K562 (cell line): ENCODE measurements around the gene KPNA1. TPM values are rescaled to one million over a fixed set of nuclear protein-coding genes. Genes with fewer than 3 reads are reported as not detected.

Source experiments
- ATAC-seq: fragments of 200-7000 bp; cut with Tn5 transposase; 3 replicates; pipeline ENCODE4 v1.9.1; 2020; ENCODE audit warnings: moderate library complexity
- BruUV-seq: library from RNA; stranded (reverse); fragments of 400-500 nt; replicated peaks from 2 replicates; lab custom pipeline; 2021; lab: Mats Ljungman, UMichigan
- CTCF ChIA-PET: fragments of 300-600 bp; formaldehyde crosslinking; extraction: SDS; loops from one replicate; lab custom pipeline; 2021; ENCODE audit warnings: low intra/inter-chr PET ratio; lab: Yijun Ruan, JAX
- POLR2A ChIA-PET: fragments of 300-600, 350-650 bp; sonication (Branson Sonifier 250); formaldehyde crosslinking; extraction: SDS; loops from one replicate; lab custom pipeline; 2021; ENCODE audit warnings: antibody characterized with exemption, inconsistent platforms; lab: Yijun Ruan, JAX
- DNase-seq, 4 experiments: peaks; one replicate each; pipeline versions ENCODE4 v3.0.0 to v3.0.0-alpha.2; 2011 to 2018; ENCODE audit warnings: low spot score in 3 of 4, mixed read lengths in 3 of 4; ENCODE audit errors: extremely low read depth in 1 of 4
- FAIRE-seq: peaks from 2 replicates; lab custom pipeline; 2011; peaks lifted over from hg19 to GRCh38; lab: Jason Lieb, UNC
- H2AFZ ChIP-seq: 2 replicates; pipeline ENCODE4 v1.6.0; 2011; ENCODE audit warnings: low read depth, low read length, control low read depth, inconsistent platforms
- H3K27ac ChIP-seq: fragments of 200-600 bp; 3 replicates; pipeline ENCODE4 v1.8.0; 2011; ENCODE audit warnings: low read depth, mild to moderate bottlenecking, control low read depth, inconsistent platforms, low read length, moderate library complexity, mixed read lengths; ENCODE audit errors: extremely low read depth
- H3K27me3 ChIP-seq, 2 experiments: fragments of 300-600 bp in 1 of 2; 2 replicates in 1 of 2; 3 replicates in 1 of 2; pipeline versions ENCODE4 v1.6.0 to v1.8.0; 2011; ENCODE audit warnings: inconsistent platforms in 2 of 2, low read length in 2 of 2, mild to moderate bottlenecking in 1 of 2, mixed read lengths in 1 of 2, moderate library complexity in 1 of 2; ENCODE audit not compliant: control insufficient read depth in 2 of 2, insufficient read depth in 2 of 2
- H3K36me3 ChIP-seq: fragments of 300-600 bp; 3 replicates; pipeline ENCODE4 v1.8.0; 2011; ENCODE audit warnings: mild to moderate bottlenecking, low read length, inconsistent platforms; ENCODE audit not compliant: control insufficient read depth, insufficient read depth
- H3K4me1 ChIP-seq, 2 experiments: fragments of 200-600 bp in 1 of 2; replicated peaks in 1 of 2; 2 replicates in 1 of 2; 3 replicates in 1 of 2; pipeline versions ENCODE4 v1.5.1 to v1.8.0; 2011; ENCODE audit warnings: inconsistent platforms in 2 of 2, low read length in 2 of 2, mild to moderate bottlenecking in 1 of 2, mixed read lengths in 1 of 2, moderate library complexity in 1 of 2; ENCODE audit not compliant: control insufficient read depth in 2 of 2, insufficient read depth in 2 of 2
- H3K4me2 ChIP-seq: 2 replicates; pipeline ENCODE4 v1.6.1; 2011; ENCODE audit warnings: low read length, control low read depth, inconsistent platforms, mixed read lengths; ENCODE audit not compliant: insufficient read depth
- H3K4me3 ChIP-seq: fragments of 200-600 bp; sonication (generic), shearing (Covaris generic); 2 replicates; pipeline ENCODE4 v1.5.1; 2016; ENCODE audit warnings: control low read depth, inconsistent platforms
- H3K79me2 ChIP-seq: fragments of 200-600 bp; 3 replicates; pipeline ENCODE4 v1.8.0; 2011; ENCODE audit warnings: low read length, inconsistent platforms; ENCODE audit not compliant: control insufficient read depth, insufficient read depth
- H3K9ac ChIP-seq, 2 experiments: 2 replicates each; pipeline versions ENCODE4 v1.6.0 to v1.6.1; 2011; ENCODE audit warnings: low read depth in 2 of 2, low read length in 2 of 2, control low read depth in 1 of 2, inconsistent platforms in 1 of 2, mild to moderate bottlenecking in 1 of 2, mixed read lengths in 1 of 2; ENCODE audit not compliant: insufficient read depth in 1 of 2
- H3K9me1 ChIP-seq: one replicate; pipeline ENCODE4 v1.6.0; 2011; ENCODE audit warnings: inconsistent platforms, mild to moderate bottlenecking, low read length, moderate library complexity; ENCODE audit not compliant: control insufficient read depth, insufficient read depth
- H3K9me3 ChIP-seq: replicated peaks from 2 replicates; pipeline ENCODE4 v1.5.1; 2011; ENCODE audit warnings: low read depth, low read length, inconsistent platforms; ENCODE audit not compliant: control insufficient read depth, insufficient read depth
- H4K20me1 ChIP-seq: replicated peaks from 2 replicates; pipeline ENCODE4 v1.6.1; 2011; ENCODE audit warnings: low read length, inconsistent platforms, mixed read lengths; ENCODE audit not compliant: control insufficient read depth, insufficient read depth
- MEIS2 ChIP-seq: fragments of 450-650 bp; IDR thresholded peaks from 2 replicates; pipeline ENCODE4 v1.6.1; 2014; ENCODE audit warnings: mild to moderate bottlenecking; ENCODE audit not compliant: partially characterized antibody
- MGA ChIP-seq: fragments of 450-650 bp; IDR thresholded peaks from 2 replicates; pipeline ENCODE4 v1.6.1; 2016; ENCODE audit warnings: mild to moderate bottlenecking, moderate library complexity
- PKNOX1 ChIP-seq: fragments of 450-650 bp; IDR thresholded peaks from 2 replicates; pipeline ENCODE4 v1.6.1; 2016
- POLR3G ChIP-seq: IDR thresholded peaks from 2 replicates; pipeline ENCODE4 v1.6.1; 2011; ENCODE audit not compliant: insufficient read length, insufficient replicate concordance; ENCODE audit errors: extremely low read depth
- TEAD4 ChIP-seq, 2 experiments: sonication (generic) in 1 of 2; formaldehyde crosslinking in 1 of 2; IDR thresholded peaks; 2 replicates each; pipeline versions ENCODE4 v1.6.1 to v1.8.0; 2012 to 2022; ENCODE audit warnings: borderline replicate concordance in 1 of 2, inconsistent platforms in 1 of 2, low read length in 1 of 2, mild to moderate bottlenecking in 1 of 2, missing genetic modification reagents in 1 of 2
- ZNF143 ChIP-seq: sonication (generic); formaldehyde crosslinking; IDR thresholded peaks from 2 replicates; pipeline ENCODE4 v1.9.0; 2022; ENCODE audit warnings: mild to moderate bottlenecking, missing genetic modification reagents
- ZNF263 ChIP-seq: sonication (generic); formaldehyde crosslinking; IDR thresholded peaks from 2 replicates; pipeline ENCODE4 v1.8.0; 2022; ENCODE audit warnings: mild to moderate bottlenecking, missing genetic modification reagents, borderline replicate concordance
- WGBS: fragments of 100-300 bp; shearing (Covaris generic); methylation state at CpG from one replicate; pipeline ENCODE4 v1.1.6; 2016; ENCODE audit warnings: low coverage, mixed read lengths; ENCODE audit not compliant: insufficient coverage; ENCODE audit errors: missing lambda C conversion rate; 5-methylcytosine and 5-hydroxymethylcytosine counted together
- in situ Hi-C: fragments of 300-500 bp; cut with MboI; formaldehyde crosslinking; loops from 4 replicates; pipeline ENCODE4 v1.15.0; 2018; ENCODE audit warnings: inconsistent platforms, mixed read lengths
- intact Hi-C: fragments of 100-400 bp; cut with micrococcal nuclease; formaldehyde crosslinking; loops from 2 replicates; pipeline ENCODE4 v1.14.2; 2022
- polyA plus RNA-seq, 8 experiments: library from polyadenylated mRNA; depleted of rRNA in 4 of 8; stranded (reverse) in 5 of 8; unstranded in 3 of 8; fragments of >200 nt; fragmentation: Nextera tagmentation in 2 of 8; fragmentation: Illumina TruSeq in 1 of 8; extraction: Ambion mirVana in 2 of 8; extraction: Trizol in 1 of 8; gene quantifications; 2 replicates each; pipeline versions ENCODE4 v1.2.1 to v1.2.3, GENCODE V29; 2011 to 2014; ENCODE audit warnings: inconsistent platforms in 1 of 8, missing spikeins in 1 of 8
- total RNA-seq, 7 experiments: library from RNA; depleted of rRNA in 6 of 7; stranded (reverse); fragments of >200 nt in 6 of 7; fragmentation: Illumina TruSeq in 2 of 7; extraction: Trizol in 2 of 7; gene quantifications; 2 replicates each; pipeline versions ENCODE4 v1.2.1 to v1.2.3, GENCODE V29; 2011 to 2021; ENCODE audit warnings: low replicate concordance in 1 of 7

KPNA1 gene
- total and polyA plus RNA-seq, 9 of the 15 experiments (the other 6 are each of a cell fraction or from before 2014, with no cell fraction given) = 9.3 to 53.8 (median 33.5) TPM

- Histone ChIP-seq H3K4me3 (peak overlapping the region; percentile 66), H3K9me3 (no peaks in the 10 kb centered on the region), H3K27ac (peak overlapping the region; percentile 80), H3K79me2 (peaks cover 10% of the 10 kb centered on the region; the same call in 2 of the 3 replicates), H4K20me1 (no peaks in the 10 kb centered on the region), H3K4me2 (peak overlapping the region; percentile 78), H2AFZ (peak overlapping the region; percentile 91), H3K36me3 (no peaks in the 10 kb centered on the region), H3K9me1 (no peaks in the 10 kb centered on the region), H3K27me3 (no peaks in the 10 kb centered on the region), H3K9ac (peak overlapping the region; percentile 73 to 81; a peak in 3 of 4 replicates), H3K4me1 (peaks cover 8% of the 10 kb centered on the region in 2 experiments; a peak in 4 of 5 replicates)
- intact Hi-C loops = loop anchor here (5.0 to 10.0 kb wide), 4 partner anchors 108 to 462 kb away; partner anchors contain the start of gene SEMA5B
- CTCF ChIA-PET = no interaction called here
- no peak for FAIRE-seq
- no TSS peak for BruUV-seq
- WGBS = 23% methylated on average over 5 of the region's 5 CpGs
- 0 out of 3 replicates have a peak, but pooled peaks have one; percentile 6 for ATAC-seq
- in situ Hi-C loops = no loop called here
- POLR2A ChIA-PET = interaction anchor here (1.2 kb wide), 1 partner anchor 18 kb away, joined by 3 read pairs; no protein-coding TSS in a partner anchor
- DNase-seq = peak in 2 of 4 experiments; percentile 13 to 25
- no peak for TF ChIP-seq ZNF143 (CRISPR knock-in tag)
- TF ChIP-seq TEAD4 (IDR thresholded peaks at IDR 0.05; ENCODE audit: low read length) = no peak
- TF ChIP-seq TEAD4 (CRISPR knock-in tag; IDR thresholded peaks at IDR 0.05; ENCODE audit: borderline replicate concordance) = no peak
- TF ChIP-seq ZNF263 (CRISPR knock-in tag) = peak; percentile 74
- no peak for TF ChIP-seq POLR3G
- TF ChIP-seq MEIS2 = peak; percentile 55
- TF ChIP-seq PKNOX1 = peak; percentile 55; the same call in 1 of the 2 replicates
- peak; percentile 26; the same call in 1 of the 2 replicates for TF ChIP-seq MGA
Observed at GRCh38 chr3:122562923-122563716, 48.4 kb upstream of the KPNA1 start.
